ENCODE results near the gene NOL4L. TPM values are rescaled to one million over a fixed set of nuclear protein-coding genes. Genes with fewer than 3 reads are reported as not detected.

NOL4L gene
- total RNA-seq, 1 donor from 2014 or later: 13.2 TPM

DNA sequence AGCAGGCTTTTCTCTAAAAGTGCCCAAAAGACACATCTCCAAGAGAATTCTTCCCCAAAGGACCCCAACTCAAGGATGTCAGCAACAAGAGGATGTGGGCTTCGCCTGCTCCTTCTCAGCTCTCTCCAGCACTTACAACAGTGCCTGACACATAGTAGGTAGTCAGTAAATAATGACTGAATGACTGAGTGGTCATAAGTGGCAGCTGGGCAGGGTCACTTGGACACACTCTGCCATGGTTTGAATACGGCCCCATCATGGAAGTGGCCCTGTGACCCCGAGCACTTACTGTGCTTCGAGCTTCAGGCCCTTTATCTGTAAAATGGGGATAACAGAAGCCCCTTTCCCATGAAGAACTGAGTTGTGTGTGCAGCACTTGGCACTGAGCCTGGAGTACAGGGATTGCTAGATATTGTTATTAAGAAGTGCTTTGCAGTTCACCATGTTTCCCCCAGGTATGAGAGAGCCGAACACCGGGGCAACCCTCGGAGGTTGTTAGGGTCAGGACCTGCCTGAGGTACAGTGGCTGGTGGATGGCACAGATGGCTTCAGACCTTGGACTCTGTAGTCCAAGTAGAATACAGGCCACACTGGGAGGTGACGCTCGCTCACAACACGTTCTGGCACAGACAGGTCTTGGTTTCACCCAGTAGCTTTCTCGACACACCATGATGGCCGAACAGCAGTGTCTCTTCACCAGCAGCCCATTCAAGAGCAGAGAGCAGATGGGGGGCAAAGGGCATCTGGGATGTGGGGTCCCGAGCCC is 56.0 kb downstream of the NOL4L start:
- H3K27ac Mint-ChIP-seq: no peak overlapping the region
- peaks cover 21% of the 10 kb centered on the region for H3K36me3 Mint-ChIP-seq (ENCODE audit: low read depth)
- no peaks in the 10 kb centered on the region for H3K27me3 Mint-ChIP-seq (ENCODE audit: low read depth)
- peaks cover 42% of the 10 kb centered on the region for H3K4me1 Mint-ChIP-seq (ENCODE audit: low read depth)
- H3K4me3 Mint-ChIP-seq (ENCODE audit: low read depth): no peak overlapping the region
- DNase-seq (ENCODE audit: low spot score): no peak
- no peaks in the 10 kb centered on the region for H3K9me3 Mint-ChIP-seq
- intact Hi-C loops (cut with micrococcal nuclease): no loop called here

DNA sequence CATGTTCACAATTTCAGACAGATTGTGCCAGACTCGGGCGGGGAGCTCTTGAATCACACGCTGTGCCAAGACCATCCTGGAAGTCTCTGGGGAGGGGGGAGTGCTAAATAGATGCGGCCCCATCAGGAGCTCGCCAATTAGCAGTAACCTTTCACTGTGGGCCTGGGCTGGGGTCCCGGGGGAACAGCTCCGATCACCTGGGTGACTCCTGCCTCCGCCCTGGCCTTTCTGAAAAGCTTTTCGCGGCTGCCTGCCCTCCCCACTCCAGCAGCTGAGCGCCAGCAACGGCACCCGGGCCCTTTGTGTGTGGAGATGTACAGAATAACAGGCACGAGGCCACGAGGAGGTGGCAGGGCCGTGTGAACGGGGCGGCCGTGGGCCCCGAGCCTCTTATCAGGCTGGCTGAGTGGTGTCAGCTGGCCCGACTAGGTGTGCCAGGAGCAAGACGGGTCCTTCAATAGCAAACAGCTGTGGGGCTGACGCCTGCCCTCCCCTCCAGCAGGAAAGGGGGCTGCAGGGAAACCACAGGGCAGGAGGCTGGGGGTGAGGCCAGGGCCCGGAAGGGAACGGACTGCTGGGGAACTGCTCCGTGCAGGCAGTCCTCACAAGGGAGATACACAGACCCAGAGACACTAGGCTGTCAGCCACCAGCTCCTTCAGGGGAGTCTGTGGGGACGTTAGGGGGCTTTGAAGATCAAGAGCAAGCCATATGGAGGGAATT is 56.8 kb downstream of the NOL4L start:
- Mint-ChIP-seq H3K27ac (no peak overlapping the region), H3K36me3 (ENCODE audit: low read depth) (peaks cover 22% of the 10 kb centered on the region), H3K4me3 (ENCODE audit: low read depth) (no peak overlapping the region), H3K4me1 (ENCODE audit: low read depth) (peaks cover 37% of the 10 kb centered on the region), H3K9me3 (no peaks in the 10 kb centered on the region), H3K27me3 (ENCODE audit: low read depth) (no peaks in the 10 kb centered on the region)
- intact Hi-C loops (cut with micrococcal nuclease): no loop called here
- DNase-seq (ENCODE audit: low spot score): no peak

GRCh38 chr20:32527447-32528055 is 57.6 kb downstream of the NOL4L start:
- no peak overlapping the region for H3K4me3 Mint-ChIP-seq (ENCODE audit: low read depth)
- H3K27ac Mint-ChIP-seq: no peak overlapping the region

GRCh38 chr20:32527052-32527446 is 58.1 kb downstream of the NOL4L start:
- Mint-ChIP-seq H3K4me1 (ENCODE audit: low read depth) (peaks cover 44% of the 10 kb centered on the region), H3K4me3 (ENCODE audit: low read depth) (no peak overlapping the region), H3K9me3 (no peaks in the 10 kb centered on the region), H3K27ac (peak overlapping the region; percentile 45), H3K36me3 (ENCODE audit: low read depth) (peaks cover 22% of the 10 kb centered on the region), H3K27me3 (ENCODE audit: low read depth) (no peaks in the 10 kb centered on the region)
- intact Hi-C loops (cut with micrococcal nuclease): no loop called here
- no peak for DNase-seq (ENCODE audit: low spot score)

More at GRCh38 chr20:32527447-32528055, 57.6 kb downstream of the NOL4L start:
- intact Hi-C loops (cut with micrococcal nuclease): no loop called here
- Mint-ChIP-seq H3K9me3 (no peaks in the 10 kb centered on the region), H3K27me3 (ENCODE audit: low read depth) (no peaks in the 10 kb centered on the region), H3K36me3 (ENCODE audit: low read depth) (peaks cover 22% of the 10 kb centered on the region), H3K4me1 (ENCODE audit: low read depth) (peaks cover 40% of the 10 kb centered on the region)
- no peak for DNase-seq (ENCODE audit: low spot score)

DNA sequence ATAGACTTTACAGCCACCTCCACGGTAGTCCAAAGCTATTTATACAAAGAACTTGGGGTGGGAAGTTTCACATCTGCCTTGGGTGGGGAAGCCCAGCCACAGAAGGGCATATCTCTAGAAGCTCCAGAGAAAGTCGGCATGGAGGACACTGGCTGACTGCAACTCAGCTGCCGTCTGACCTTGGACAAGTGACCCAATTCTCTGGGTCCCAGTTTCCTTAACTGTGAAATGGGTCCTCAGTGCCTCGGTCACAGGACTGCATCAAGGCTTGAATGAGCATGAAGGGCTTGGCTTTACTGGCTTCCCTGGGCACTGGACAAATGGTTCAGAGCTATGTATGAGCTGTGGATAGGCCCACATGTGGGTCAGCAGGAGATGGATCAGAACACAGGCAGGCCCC is 58.6 kb downstream of the NOL4L start:
- Mint-ChIP-seq H3K4me3 (ENCODE audit: low read depth) (no peak overlapping the region), H3K27me3 (ENCODE audit: low read depth) (no peaks in the 10 kb centered on the region), H3K9me3 (no peaks in the 10 kb centered on the region), H3K36me3 (ENCODE audit: low read depth) (peaks cover 22% of the 10 kb centered on the region), H3K4me1 (ENCODE audit: low read depth) (peaks cover 47% of the 10 kb centered on the region), H3K27ac (no peak overlapping the region)
- intact Hi-C loops (cut with micrococcal nuclease): no loop called here
- no peak for DNase-seq (ENCODE audit: low spot score)

GRCh38 chr20:32526125-32526524 is 59.0 kb downstream of the NOL4L start:
- Mint-ChIP-seq H3K9me3 (no peaks in the 10 kb centered on the region), H3K4me1 (ENCODE audit: low read depth) (peaks cover 47% of the 10 kb centered on the region), H3K36me3 (ENCODE audit: low read depth) (peaks cover 22% of the 10 kb centered on the region), H3K4me3 (ENCODE audit: low read depth) (no peak overlapping the region), H3K27me3 (ENCODE audit: low read depth) (no peaks in the 10 kb centered on the region), H3K27ac (peak overlapping the region; percentile 72)
- DNase-seq (ENCODE audit: low spot score): no peak
- intact Hi-C loops (cut with micrococcal nuclease): no loop called here

DNA sequence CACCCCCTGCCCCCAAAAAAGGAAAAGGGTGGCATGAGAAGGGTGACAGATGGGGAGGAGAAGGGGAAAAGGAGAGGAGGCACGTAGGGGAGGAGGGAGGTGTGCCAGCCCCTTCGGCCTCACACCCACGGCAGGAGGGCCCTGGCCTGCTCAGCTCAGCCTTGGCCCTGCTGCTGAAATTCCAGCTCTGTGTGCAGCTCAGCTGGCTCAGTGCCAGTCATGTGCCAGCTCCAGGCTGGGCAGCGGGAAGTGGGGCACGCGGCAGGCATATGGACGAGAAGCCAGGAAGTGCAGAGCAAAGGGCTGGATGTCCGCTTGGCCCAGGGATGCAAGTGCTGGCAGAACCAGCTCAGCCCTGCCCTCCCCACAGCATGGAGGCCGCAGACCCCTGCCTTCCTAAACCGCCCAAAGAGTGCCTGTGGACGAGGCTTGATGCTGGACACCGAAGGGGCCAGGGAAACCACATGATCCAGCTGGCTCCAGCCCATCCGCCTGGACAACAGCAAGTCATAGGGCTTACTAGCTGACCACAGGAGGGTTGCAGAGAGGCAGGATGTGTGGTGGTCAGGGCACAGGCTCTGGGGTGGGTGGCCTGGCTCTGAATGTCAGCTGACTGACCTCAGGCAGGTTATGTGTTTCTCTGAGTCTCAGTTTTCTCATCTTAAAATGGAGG is 60.2 kb downstream of the NOL4L start:
- Mint-ChIP-seq H3K4me3 (ENCODE audit: low read depth) (no peak overlapping the region), H3K4me1 (ENCODE audit: low read depth) (peaks cover 44% of the 10 kb centered on the region), H3K9me3 (no peaks in the 10 kb centered on the region), H3K36me3 (ENCODE audit: low read depth) (peaks cover 25% of the 10 kb centered on the region), H3K27me3 (ENCODE audit: low read depth) (no peaks in the 10 kb centered on the region), H3K27ac (no peak overlapping the region)
- intact Hi-C loops (cut with micrococcal nuclease): no loop called here
- no peak for DNase-seq (ENCODE audit: low spot score)

GRCh38 chr20:32523613-32524213 is 61.4 kb downstream of the NOL4L start:
- Mint-ChIP-seq H3K27ac (peak overlapping the region; percentile 7), H3K9me3 (no peaks in the 10 kb centered on the region), H3K36me3 (ENCODE audit: low read depth) (peaks cover 25% of the 10 kb centered on the region), H3K4me3 (ENCODE audit: low read depth) (no peak overlapping the region), H3K4me1 (ENCODE audit: low read depth) (peaks cover 38% of the 10 kb centered on the region), H3K27me3 (ENCODE audit: low read depth) (no peaks in the 10 kb centered on the region)
- DNase-seq (ENCODE audit: low spot score): no peak
- intact Hi-C loops (cut with micrococcal nuclease): no loop called here

- H3K27ac Mint-ChIP-seq: peak overlapping the region; percentile 7
- no peak for DNase-seq (ENCODE audit: low spot score)
- intact Hi-C loops (cut with micrococcal nuclease): no loop called here
- no peaks in the 10 kb centered on the region for H3K9me3 Mint-ChIP-seq
- H3K4me3 Mint-ChIP-seq (ENCODE audit: low read depth): no peak overlapping the region
- H3K27me3 Mint-ChIP-seq (ENCODE audit: low read depth): no peaks in the 10 kb centered on the region
- H3K4me1 Mint-ChIP-seq (ENCODE audit: low read depth): peaks cover 35% of the 10 kb centered on the region
- H3K36me3 Mint-ChIP-seq (ENCODE audit: low read depth): peaks cover 25% of the 10 kb centered on the region
Observed at GRCh38 chr20:32522776-32523612, 62.1 kb downstream of the NOL4L start.

GRCh38 chr20:32522526-32522775 is 62.7 kb downstream of the NOL4L start:
- Mint-ChIP-seq H3K36me3 (ENCODE audit: low read depth) (peaks cover 29% of the 10 kb centered on the region), H3K27ac (no peak overlapping the region), H3K27me3 (ENCODE audit: low read depth) (no peaks in the 10 kb centered on the region), H3K4me1 (ENCODE audit: low read depth) (peaks cover 35% of the 10 kb centered on the region), H3K4me3 (ENCODE audit: low read depth) (no peak overlapping the region), H3K9me3 (no peaks in the 10 kb centered on the region)
- no peak for DNase-seq (ENCODE audit: low spot score)
- intact Hi-C loops (cut with micrococcal nuclease): no loop called here

DNA sequence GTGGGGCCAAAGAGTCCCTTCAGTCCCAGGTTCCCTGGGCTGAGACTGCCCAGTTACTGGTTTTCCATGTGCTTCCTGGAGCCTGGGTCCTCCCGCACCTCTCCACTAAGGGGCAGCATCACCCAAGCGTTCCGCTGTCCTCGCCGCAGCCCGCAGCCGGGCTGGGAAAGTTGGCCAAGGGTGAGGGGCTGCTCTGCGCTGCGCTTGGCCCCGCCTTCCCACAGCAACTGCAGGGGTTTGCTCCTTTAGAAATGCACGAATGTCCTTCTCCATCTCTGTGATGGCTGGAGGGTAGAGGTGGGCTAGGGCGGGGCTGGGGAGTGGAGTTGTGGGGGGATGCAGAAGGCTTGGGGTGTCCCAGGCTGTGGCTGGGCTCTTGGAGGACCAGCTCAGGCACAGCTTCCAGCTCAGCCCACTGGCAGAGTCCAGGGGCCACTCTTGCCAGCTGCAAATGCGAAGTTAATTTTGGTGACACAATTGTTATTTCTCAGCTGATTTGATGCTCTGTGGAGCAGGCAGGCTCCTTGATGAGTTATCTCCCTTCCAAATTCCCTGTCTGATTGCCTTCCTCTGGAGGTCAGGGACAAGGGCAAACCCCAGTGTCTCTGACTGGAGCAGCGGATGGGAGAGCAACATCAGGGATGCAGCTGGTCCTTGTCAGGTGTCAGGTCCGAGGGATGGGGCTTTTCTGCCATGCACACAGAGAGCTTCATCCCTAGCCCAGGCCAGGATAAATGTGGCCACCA is 63.2 kb downstream of the NOL4L start:
- H3K36me3 Mint-ChIP-seq (ENCODE audit: low read depth): peaks cover 26% of the 10 kb centered on the region
- no peaks in the 10 kb centered on the region for H3K9me3 Mint-ChIP-seq
- DNase-seq (ENCODE audit: low spot score): peak; percentile 51
- no peak overlapping the region for H3K27ac Mint-ChIP-seq
- H3K27me3 Mint-ChIP-seq (ENCODE audit: low read depth): no peaks in the 10 kb centered on the region
- peaks cover 31% of the 10 kb centered on the region for H3K4me1 Mint-ChIP-seq (ENCODE audit: low read depth)
- H3K4me3 Mint-ChIP-seq (ENCODE audit: low read depth): no peak overlapping the region
- intact Hi-C loops (cut with micrococcal nuclease): loop anchor here (1.0 kb wide), 1 partner anchor 131 kb away; no protein-coding TSS in a partner anchor

Measured in activated T-helper 2 cell treated with anti-CD3 and anti-CD28 coated beads, Interferon-gamma antibody, Interleukin-2, Interleukin-4, amounts not matched to agents 10 μg/mL and 5 μg/mL and 100 μg/mL, durations not matched to agents 14 hours and 24 hours and 36 hours (primary cell).